ENCODE results near the gene RILPL1. TPM values are rescaled to one million over a fixed set of nuclear protein-coding genes. Genes with fewer than 3 reads are reported as not detected.
A peak's percentile ranks its signal among the peaks of the same experiment; 100 is the strongest.

Gene RILPL1
- total and polyA plus RNA-seq, 9 of the 15 experiments (the other 6 are each of a cell fraction or from before 2014, with no cell fraction given), result 0.25 to 10.6 (median 8.6) TPM

DNA sequence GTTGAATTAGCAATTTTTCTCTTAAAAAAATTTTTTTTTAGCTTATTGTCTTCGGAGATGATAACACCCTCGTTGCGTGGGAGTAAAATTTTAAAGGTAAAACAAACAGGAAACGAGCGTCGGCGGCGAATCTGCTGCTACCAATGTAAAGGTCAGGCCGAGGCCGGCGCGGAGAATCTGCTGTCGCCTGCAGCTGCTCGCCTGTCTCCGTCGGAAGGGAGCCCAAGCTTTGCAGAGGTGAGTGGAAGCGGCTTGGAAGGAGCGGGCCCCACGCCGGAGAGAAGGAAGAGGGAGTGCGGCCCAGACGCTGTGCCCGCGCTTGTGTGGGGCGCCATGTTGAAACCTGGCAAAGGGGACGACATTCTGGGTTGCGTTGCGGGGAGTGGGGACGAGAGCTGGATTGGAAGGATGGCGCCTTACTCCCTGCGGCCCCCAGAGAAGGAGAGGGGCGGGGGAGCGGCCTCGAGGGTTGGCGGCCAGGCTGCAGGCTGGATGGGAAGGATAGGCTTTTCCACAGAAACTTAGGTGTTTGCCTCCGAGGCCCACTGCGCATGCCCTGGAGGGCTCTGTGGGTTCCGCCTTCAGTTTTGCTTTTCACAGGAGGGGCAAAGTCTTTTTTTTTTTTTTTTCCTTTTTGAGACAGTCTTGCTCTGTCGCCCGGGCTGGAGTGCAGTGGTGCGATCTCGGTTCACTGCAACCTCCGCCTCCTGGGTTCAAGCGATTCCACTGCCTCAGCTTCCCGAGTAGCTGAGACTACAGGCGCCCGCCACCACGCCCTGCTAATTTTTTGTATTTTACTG, 75.3 kb downstream of the RILPL1 start, which contains the start of gene SNRNP35 (continued):
- TF ChIP-seq, protein P1, sequence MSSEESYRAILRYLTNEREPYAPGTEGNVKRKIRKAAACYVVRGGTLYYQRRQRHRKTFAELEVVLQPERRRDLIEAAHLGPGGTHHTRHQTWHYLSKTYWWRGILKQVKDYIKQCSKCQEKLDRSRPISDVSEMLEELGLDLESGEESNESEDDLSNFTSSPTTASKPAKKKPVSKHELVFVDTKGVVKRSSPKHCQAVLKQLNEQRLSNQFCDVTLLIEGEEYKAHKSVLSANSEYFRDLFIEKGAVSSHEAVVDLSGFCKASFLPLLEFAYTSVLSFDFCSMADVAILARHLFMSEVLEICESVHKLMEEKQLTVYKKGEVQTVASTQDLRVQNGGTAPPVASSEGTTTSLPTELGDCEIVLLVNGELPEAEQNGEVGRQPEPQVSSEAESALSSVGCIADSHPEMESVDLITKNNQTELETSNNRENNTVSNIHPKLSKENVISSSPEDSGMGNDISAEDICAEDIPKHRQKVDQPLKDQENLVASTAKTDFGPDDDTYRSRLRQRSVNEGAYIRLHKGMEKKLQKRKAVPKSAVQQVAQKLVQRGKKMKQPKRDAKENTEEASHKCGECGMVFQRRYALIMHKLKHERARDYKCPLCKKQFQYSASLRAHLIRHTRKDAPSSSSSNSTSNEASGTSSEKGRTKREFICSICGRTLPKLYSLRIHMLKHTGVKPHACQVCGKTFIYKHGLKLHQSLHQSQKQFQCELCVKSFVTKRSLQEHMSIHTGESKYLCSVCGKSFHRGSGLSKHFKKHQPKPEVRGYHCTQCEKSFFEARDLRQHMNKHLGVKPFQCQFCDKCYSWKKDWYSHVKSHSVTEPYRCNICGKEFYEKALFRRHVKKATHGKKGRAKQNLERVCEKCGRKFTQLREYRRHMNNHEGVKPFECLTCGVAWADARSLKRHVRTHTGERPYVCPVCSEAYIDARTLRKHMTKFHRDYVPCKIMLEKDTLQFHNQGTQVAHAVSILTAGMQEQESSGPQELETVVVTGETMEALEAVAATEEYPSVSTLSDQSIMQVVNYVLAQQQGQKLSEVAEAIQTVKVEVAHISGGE (CRISPR knock-in tag; IDR thresholded peaks at IDR 0.05), result peak in 1 of 3 experiments; percentile 91; a peak in 2 of 6 replicates
- TF ChIP-seq, protein P2, sequence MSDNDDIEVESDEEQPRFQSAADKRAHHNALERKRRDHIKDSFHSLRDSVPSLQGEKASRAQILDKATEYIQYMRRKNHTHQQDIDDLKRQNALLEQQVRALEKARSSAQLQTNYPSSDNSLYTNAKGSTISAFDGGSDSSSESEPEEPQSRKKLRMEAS (CRISPR knock-in tag; IDR thresholded peaks at IDR 0.05), result peak; percentile 78
- TF ChIP-seq, protein P3, sequence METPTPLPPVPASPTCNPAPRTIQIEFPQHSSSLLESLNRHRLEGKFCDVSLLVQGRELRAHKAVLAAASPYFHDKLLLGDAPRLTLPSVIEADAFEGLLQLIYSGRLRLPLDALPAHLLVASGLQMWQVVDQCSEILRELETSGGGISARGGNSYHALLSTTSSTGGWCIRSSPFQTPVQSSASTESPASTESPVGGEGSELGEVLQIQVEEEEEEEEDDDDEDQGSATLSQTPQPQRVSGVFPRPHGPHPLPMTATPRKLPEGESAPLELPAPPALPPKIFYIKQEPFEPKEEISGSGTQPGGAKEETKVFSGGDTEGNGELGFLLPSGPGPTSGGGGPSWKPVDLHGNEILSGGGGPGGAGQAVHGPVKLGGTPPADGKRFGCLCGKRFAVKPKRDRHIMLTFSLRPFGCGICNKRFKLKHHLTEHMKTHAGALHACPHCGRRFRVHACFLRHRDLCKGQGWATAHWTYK (CRISPR knock-in tag; IDR thresholded peaks at IDR 0.05), result peak; percentile 50; the same call in 1 of the 2 replicates
- peak; percentile 81 for TF ChIP-seq MYC (IDR thresholded peaks at IDR 0.05; ENCODE audit: low read depth, low read length)
- TF ChIP-seq MYC (CRISPR knock-in tag; IDR thresholded peaks at IDR 0.05; ENCODE audit: borderline replicate concordance, low read depth), result peak; percentile 67; the same call in 1 of the 2 replicates
- TF ChIP-seq ZNF384 (IDR thresholded peaks at IDR 0.05; ENCODE audit: low read depth, low read length), result peak; percentile 86
- no peak for TF ChIP-seq PRMT5 (CRISPR knock-in tag; IDR thresholded peaks at IDR 0.05)
- TF ChIP-seq CREM (IDR thresholded peaks at IDR 0.05; ENCODE audit: low read depth), result peak; percentile 77
- TF ChIP-seq TBP (optimal IDR thresholded peaks at IDR 0.05; ENCODE audit: low read depth, low read length), result peak; percentile 80
- TF ChIP-seq TCF7L2 (IDR thresholded peaks at IDR 0.05; ENCODE audit: low read depth, low read length), result no peak
- TF ChIP-seq RBM39 (optimal IDR thresholded peaks at IDR 0.05; ENCODE audit: low read depth, low read length), result no peak
- peak; percentile 93 for TF ChIP-seq GTF2E2 (tag; IDR thresholded peaks at IDR 0.05)
- 0 out of 2 replicates have a peak, but pooled peaks have one; percentile 24 for TF ChIP-seq SMARCA4 (IDR thresholded peaks at IDR 0.05)
- TF ChIP-seq STAT5B (CRISPR knock-in tag; IDR thresholded peaks at IDR 0.05), result no peak
- no peak for TF ChIP-seq DMBX1 (CRISPR knock-in tag; IDR thresholded peaks at IDR 0.05; ENCODE audit: borderline replicate concordance)
- TF ChIP-seq SAFB (IDR thresholded peaks at IDR 0.05; ENCODE audit: borderline replicate concordance, low read depth, low read length), result no peak
- no peak for TF ChIP-seq HOXB6 (CRISPR knock-in tag; IDR thresholded peaks at IDR 0.05; ENCODE audit: borderline replicate concordance)
- TF ChIP-seq ZNF143 (CRISPR knock-in tag; IDR thresholded peaks at IDR 0.05), result peak; percentile 57; the same call in 1 of the 2 replicates
- no peak for TF ChIP-seq ZNF184 (CRISPR knock-in tag; IDR thresholded peaks at IDR 0.05)

All from K562 (cell line).